ENCODE measurements around the gene GTF2A1.

GTF2A1 gene

GRCh38 chr14:81205639-81206038, 15.1 kb downstream of the GTF2A1 start:
- no peak overlapping the region for H3K4me3 ChIP-seq (ENCODE audit: low read length)
- no peak for DNase-seq (ENCODE audit: low read depth)
- no peak for TF ChIP-seq CTCF (IDR thresholded peaks at IDR 0.05; ENCODE audit: insufficient read depth, low read depth, low read length, missing control alignments)

GRCh38 chr14:81200054-81200453, 20.7 kb downstream of the GTF2A1 start:
- DNase-seq (ENCODE audit: low read depth), result no peak
- no peak overlapping the region for H3K4me3 ChIP-seq (ENCODE audit: low read length)
- no peak for TF ChIP-seq CTCF (IDR thresholded peaks at IDR 0.05; ENCODE audit: insufficient read depth, low read depth, low read length, missing control alignments)

GRCh38 chr14:81199084-81199483, 21.7 kb downstream of the GTF2A1 start:
- no peak for TF ChIP-seq CTCF (IDR thresholded peaks at IDR 0.05; ENCODE audit: insufficient read depth, low read depth, low read length, missing control alignments)
- no peak for DNase-seq (ENCODE audit: low read depth)
- no peak overlapping the region for H3K4me3 ChIP-seq (ENCODE audit: low read length)

- TF ChIP-seq CTCF (IDR thresholded peaks at IDR 0.05; ENCODE audit: insufficient read depth, low read depth, low read length, missing control alignments), result no peak
- no peak overlapping the region for H3K4me3 ChIP-seq (ENCODE audit: low read length)
- DNase-seq (ENCODE audit: low read depth), result no peak
Observed at GRCh38 chr14:81198651-81199050, 22.1 kb downstream of the GTF2A1 start.

- H3K4me3 ChIP-seq (ENCODE audit: low read length), result no peak overlapping the region
- TF ChIP-seq CTCF (IDR thresholded peaks at IDR 0.05; ENCODE audit: insufficient read depth, low read depth, low read length, missing control alignments), result no peak
- peak; percentile 30 for DNase-seq (ENCODE audit: low read depth)
Observed at GRCh38 chr14:81193924-81194633, 26.7 kb downstream of the GTF2A1 start.

- H3K4me3 ChIP-seq (ENCODE audit: low read length), result no peak overlapping the region
- no peak for TF ChIP-seq CTCF (IDR thresholded peaks at IDR 0.05; ENCODE audit: insufficient read depth, low read depth, low read length, missing control alignments)
- no peak for DNase-seq (ENCODE audit: low read depth)
Observed at GRCh38 chr14:81192594-81192993, 28.2 kb downstream of the GTF2A1 start.
